ENCODE data around the gene CAST.

CAST gene

DNA sequence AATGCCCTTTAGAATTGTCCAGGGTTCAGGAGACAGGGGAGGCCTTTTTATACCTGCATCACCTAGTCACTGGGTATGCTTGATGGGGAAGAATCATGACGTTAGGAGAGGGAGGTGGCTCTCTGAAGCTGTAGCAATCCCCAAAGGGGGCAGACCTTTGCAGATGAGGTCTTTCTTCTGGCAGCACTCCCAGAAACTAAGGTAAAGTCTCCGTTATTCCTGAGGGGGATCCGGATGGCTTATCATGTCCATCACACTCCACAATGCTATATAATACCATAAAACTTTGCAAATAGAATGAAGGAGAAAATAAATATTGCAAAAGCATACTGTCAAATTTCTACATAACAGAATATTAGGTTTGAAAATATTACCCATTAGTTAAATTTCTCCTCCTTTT, 21.5 kb upstream of the CAST start:
- H3K4me2 ChIP-seq (ENCODE audit: insufficient read depth, low read length): no peak overlapping the region

DNA sequence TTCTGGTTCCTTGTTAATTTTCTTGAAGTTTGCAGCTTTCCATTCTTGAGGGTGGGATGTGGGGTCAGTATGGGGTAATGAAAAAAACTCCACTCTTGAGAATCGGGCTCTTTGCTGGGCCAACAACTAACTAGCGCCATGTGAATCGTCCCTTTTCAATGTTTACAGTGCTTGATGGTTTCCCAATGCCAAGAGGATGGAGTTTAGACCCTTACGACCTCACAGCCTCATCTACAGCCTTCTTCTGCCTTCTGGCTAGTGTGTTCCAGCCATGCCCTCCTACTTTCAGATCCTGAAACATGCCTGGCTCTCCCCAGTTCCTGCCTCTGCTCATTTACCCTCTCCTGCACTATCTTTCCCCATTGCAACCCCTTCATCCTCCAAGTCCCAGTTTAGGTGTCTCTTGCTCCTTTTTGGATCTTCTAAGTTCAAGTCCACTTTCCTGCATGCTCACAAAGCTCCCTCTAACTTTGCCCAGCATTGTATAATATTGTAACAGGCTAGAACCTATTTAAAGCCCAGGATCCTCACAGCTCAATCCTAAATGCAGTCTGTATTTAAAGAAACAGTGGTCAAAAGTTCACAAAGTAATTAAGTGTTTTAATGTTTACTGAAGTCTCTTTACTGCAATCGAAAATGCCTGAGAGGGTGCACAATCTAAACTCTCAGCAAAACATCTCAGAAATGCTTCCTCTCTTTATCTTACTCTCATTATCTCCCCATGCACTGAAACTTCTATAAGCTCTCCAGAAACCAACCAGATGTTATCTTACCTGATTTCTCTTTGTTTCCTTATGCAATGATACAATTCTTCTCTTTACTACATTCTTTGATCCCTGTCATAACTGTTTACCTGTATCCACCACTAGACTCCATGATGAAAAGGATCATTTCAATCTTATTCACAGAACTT, 20.6 kb upstream of the CAST start:
- H3K79me2 ChIP-seq (ENCODE audit: insufficient read depth, low read length): no peaks in the 10 kb centered on the region
- H3K27me3 ChIP-seq (ENCODE audit: insufficient read depth, low read length, poor library complexity): peaks cover 4% of the 10 kb centered on the region
- no peak overlapping the region for H3K27ac ChIP-seq (ENCODE audit: low read length)
- TF ChIP-seq EZH2 (IDR thresholded peaks at IDR 0.05; ENCODE audit: borderline replicate concordance, low read depth, low read length, severe bottlenecking): no peak
- TF ChIP-seq, protein P1, sequence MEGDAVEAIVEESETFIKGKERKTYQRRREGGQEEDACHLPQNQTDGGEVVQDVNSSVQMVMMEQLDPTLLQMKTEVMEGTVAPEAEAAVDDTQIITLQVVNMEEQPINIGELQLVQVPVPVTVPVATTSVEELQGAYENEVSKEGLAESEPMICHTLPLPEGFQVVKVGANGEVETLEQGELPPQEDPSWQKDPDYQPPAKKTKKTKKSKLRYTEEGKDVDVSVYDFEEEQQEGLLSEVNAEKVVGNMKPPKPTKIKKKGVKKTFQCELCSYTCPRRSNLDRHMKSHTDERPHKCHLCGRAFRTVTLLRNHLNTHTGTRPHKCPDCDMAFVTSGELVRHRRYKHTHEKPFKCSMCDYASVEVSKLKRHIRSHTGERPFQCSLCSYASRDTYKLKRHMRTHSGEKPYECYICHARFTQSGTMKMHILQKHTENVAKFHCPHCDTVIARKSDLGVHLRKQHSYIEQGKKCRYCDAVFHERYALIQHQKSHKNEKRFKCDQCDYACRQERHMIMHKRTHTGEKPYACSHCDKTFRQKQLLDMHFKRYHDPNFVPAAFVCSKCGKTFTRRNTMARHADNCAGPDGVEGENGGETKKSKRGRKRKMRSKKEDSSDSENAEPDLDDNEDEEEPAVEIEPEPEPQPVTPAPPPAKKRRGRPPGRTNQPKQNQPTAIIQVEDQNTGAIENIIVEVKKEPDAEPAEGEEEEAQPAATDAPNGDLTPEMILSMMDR (IDR thresholded peaks at IDR 0.05; ENCODE audit: borderline replicate concordance, extremely low read depth, low read length, poor library complexity, severe bottlenecking): no peak
- no peak for ATAC-seq (ENCODE audit: insufficient read depth, low read depth)
- no peaks in the 10 kb centered on the region for H3K36me3 ChIP-seq (ENCODE audit: insufficient read depth, low read length)
- H3K9me3 ChIP-seq (ENCODE audit: insufficient read depth, low read length, severe bottlenecking): no peaks in the 10 kb centered on the region
- no peak overlapping the region for H3K9ac ChIP-seq (ENCODE audit: low read depth, low read length)
- H3K4me2 ChIP-seq (ENCODE audit: insufficient read depth, low read length): no peak overlapping the region
- H4K20me1 ChIP-seq (ENCODE audit: insufficient read depth, low read length): no peaks in the 10 kb centered on the region
- no peak for DNase-seq
- no peaks in the 10 kb centered on the region for H3K4me1 ChIP-seq (ENCODE audit: insufficient read depth, low read length)
- no peak overlapping the region for H3K4me3 ChIP-seq (ENCODE audit: low read depth in 1 of 2, low read length in 2 of 2)
- no peak overlapping the region for H2AFZ ChIP-seq (ENCODE audit: low read depth, low read length)

More for the DNA sequence above, 21.5 kb upstream of the CAST start:
- no peak for ATAC-seq (ENCODE audit: insufficient read depth, low read depth)
- Histone ChIP-seq H3K36me3 (ENCODE audit: insufficient read depth, low read length) (no peaks in the 10 kb centered on the region), H4K20me1 (ENCODE audit: insufficient read depth, low read length) (no peaks in the 10 kb centered on the region), H3K27ac (ENCODE audit: low read length) (no peak overlapping the region), H2AFZ (ENCODE audit: low read depth, low read length) (no peak overlapping the region), H3K27me3 (ENCODE audit: insufficient read depth, low read length, poor library complexity) (peaks cover 4% of the 10 kb centered on the region), H3K9ac (ENCODE audit: low read depth, low read length) (no peak overlapping the region), H3K79me2 (ENCODE audit: insufficient read depth, low read length) (no peaks in the 10 kb centered on the region), H3K4me1 (ENCODE audit: insufficient read depth, low read length) (no peaks in the 10 kb centered on the region), H3K4me3 (ENCODE audit: low read depth in 1 of 2, low read length in 2 of 2) (no peak overlapping the region), H3K9me3 (ENCODE audit: insufficient read depth, low read length, severe bottlenecking) (no peaks in the 10 kb centered on the region)
- TF ChIP-seq, protein P1 (IDR thresholded peaks at IDR 0.05; ENCODE audit: borderline replicate concordance, extremely low read depth, low read length, poor library complexity, severe bottlenecking): no peak
- no peak for TF ChIP-seq EZH2 (IDR thresholded peaks at IDR 0.05; ENCODE audit: borderline replicate concordance, low read depth, low read length, severe bottlenecking)
- no peak for DNase-seq

DNA sequence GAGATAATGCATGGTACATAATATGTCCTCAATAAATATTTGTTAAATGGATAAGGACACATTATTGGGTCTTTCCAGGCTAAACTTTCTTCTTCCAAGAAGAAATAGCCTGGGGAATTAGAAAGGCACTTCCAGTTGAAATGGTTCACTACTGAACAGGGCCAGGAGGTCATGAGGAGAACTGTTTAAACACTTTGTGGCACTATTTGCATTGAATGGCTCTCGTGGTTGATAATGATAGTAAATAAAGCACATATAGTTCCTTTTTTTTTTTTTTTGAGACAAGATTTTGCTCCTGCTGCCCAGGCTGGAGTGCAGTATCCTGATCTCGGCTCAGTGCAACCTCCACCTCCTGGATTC, 19.9 kb upstream of the CAST start:
- Histone ChIP-seq H3K27me3 (ENCODE audit: insufficient read depth, low read length, poor library complexity) (peaks cover 4% of the 10 kb centered on the region), H3K4me3 (ENCODE audit: low read depth in 1 of 2, low read length in 2 of 2) (no peak overlapping the region), H3K9ac (ENCODE audit: low read depth, low read length) (no peak overlapping the region), H3K4me2 (ENCODE audit: insufficient read depth, low read length) (no peak overlapping the region), H3K9me3 (ENCODE audit: insufficient read depth, low read length, severe bottlenecking) (no peaks in the 10 kb centered on the region), H3K4me1 (ENCODE audit: insufficient read depth, low read length) (no peaks in the 10 kb centered on the region), H3K27ac (ENCODE audit: low read length) (no peak overlapping the region), H3K79me2 (ENCODE audit: insufficient read depth, low read length) (no peaks in the 10 kb centered on the region), H2AFZ (ENCODE audit: low read depth, low read length) (no peak overlapping the region), H3K36me3 (ENCODE audit: insufficient read depth, low read length) (no peaks in the 10 kb centered on the region), H4K20me1 (ENCODE audit: insufficient read depth, low read length) (no peaks in the 10 kb centered on the region)
- TF ChIP-seq, protein P1 (IDR thresholded peaks at IDR 0.05; ENCODE audit: borderline replicate concordance, extremely low read depth, low read length, poor library complexity, severe bottlenecking): no peak
- no peak for TF ChIP-seq EZH2 (IDR thresholded peaks at IDR 0.05; ENCODE audit: borderline replicate concordance, low read depth, low read length, severe bottlenecking)
- ATAC-seq (ENCODE audit: insufficient read depth, low read depth) (no peak), DNase-seq (no peak)

Data from DND-41 (cell line).